Sigmoid colon (tissue), 7 donors: Measurements from ENCODE around the gene CSF3R. TPM values are rescaled to one million over a fixed set of nuclear protein-coding genes. Genes with fewer than 3 reads are reported as not detected.
A peak's percentile ranks its signal among the peaks of the same experiment; 100 is the strongest.

ENCODE experiments used
- DNase-seq: peaks from one replicate; pipeline ENCODE4 v3.0.0-alpha.2; 2019
- H3K27ac ChIP-seq, 4 donors: fragments of 200-600 bp; sonication (generic); one replicate each; pipeline ENCODE4 v1.5.1; 2016 to 2019; ENCODE audit warnings: mild to moderate bottlenecking in 1 of 4
- H3K27me3 ChIP-seq, 3 donors: fragments of 200-600 bp; sonication (generic); one replicate each; pipeline ENCODE4 v1.5.1; 2019; ENCODE audit warnings: mild to moderate bottlenecking in 1 of 3
- H3K36me3 ChIP-seq, 4 donors: fragments of 200-600 bp; sonication (generic); one replicate each; pipeline ENCODE4 v1.5.1; 2016 to 2019
- H3K4me1 ChIP-seq, 4 donors: fragments of 200-600 bp; sonication (generic); one replicate each; pipeline ENCODE4 v1.5.1; 2017 to 2019
- H3K4me3 ChIP-seq, 4 donors: fragments of 200-600 bp; sonication (generic); one replicate each; pipeline ENCODE4 v1.5.1; 2017 to 2019; ENCODE audit warnings: mild to moderate bottlenecking in 2 of 4, moderate library complexity in 1 of 4
- H3K9me3 ChIP-seq, 4 donors: fragments of 200-600 bp in 3 of 4; sonication (generic) in 3 of 4; one replicate each; pipeline versions ENCODE4 v1.5.1 to v1.6.1; 2013 to 2019
- CTCF ChIP-seq, 4 experiments: fragments of 450-650 bp in 3 of 4; fragments of 200-600 bp in 1 of 4; IDR thresholded peaks; one replicate each; pipeline ENCODE4 v1.5.1; 2016 to 2019; ENCODE audit warnings: antibody characterized with exemption in 4 of 4, mild to moderate bottlenecking in 3 of 4, moderate library complexity in 2 of 4
- EP300 ChIP-seq, 4 donors: sonication (generic); formaldehyde crosslinking; IDR thresholded peaks; one replicate each; pipeline ENCODE4 v1.6.1; 2017; ENCODE audit warnings: antibody characterized with exemption in 4 of 4
- POLR2A ChIP-seq, 2 donors: fragments of 450-650 bp; IDR thresholded peaks; one replicate each; pipeline ENCODE4 v1.6.1; 2016; ENCODE audit warnings: antibody characterized with exemption in 2 of 2, mild to moderate bottlenecking in 2 of 2, moderate library complexity in 2 of 2
- POLR2AphosphoS5 ChIP-seq, 4 donors: sonication (generic); formaldehyde crosslinking; IDR thresholded peaks; one replicate each; pipeline ENCODE4 v1.6.1; 2017; ENCODE audit warnings: antibody characterized with exemption in 4 of 4
- WGBS, 2 donors: extraction: QIAGEN DNeasy Blood & Tissue Kit; methylation state at CpG; one replicate each; pipeline ENCODE4 v1.1.7; 2013; 5-methylcytosine and 5-hydroxymethylcytosine counted together
- intact Hi-C: fragments of 100-400 bp; cut with DNase I; formaldehyde crosslinking; loops from one replicate; pipeline ENCODE4 v1.15.1; 2023
- polyA plus RNA-seq, 3 donors: library from polyadenylated mRNA; stranded (reverse); fragments of 200-250 nt; gene quantifications; one replicate each; pipeline ENCODE4 v1.2.3, GENCODE V29; 2013
- total RNA-seq, 4 donors: library from RNA; depleted of rRNA; stranded (reverse); fragments of >200 nt; gene quantifications; one replicate each; pipeline ENCODE4 v1.1.0, GENCODE V29; 2016
- donor health status: healthy with polysubstance abuse.
- donor health status: Bipolar disorder and iron deficiency.
- donor health status: healthy.

The CSF3R gene
- total and polyA plus RNA-seq, 7 donors = 3.9 to 9.1 (median 7.5) TPM

- WGBS, 2 donors = 26 to 58% methylated on average over 17 of the region's 17 CpGs
- peak; percentile 77 for DNase-seq
- H3K27ac ChIP-seq = peak overlapping the region in 1 of 4 donors; percentile 37
Measured at GRCh38 chr1:36486439-36487335, 4.0 kb upstream of the CSF3R start.

GRCh38 chr1:36486093-36486438 lies 3.4 kb upstream of the CSF3R start:
- peaks cover 0 to 6% (median 0%) of the 10 kb centered on the region in 3 donors for H3K27me3 ChIP-seq
- H3K4me3 ChIP-seq = no peak overlapping the region
- WGBS, 2 donors = 93 to 95% methylated on average over 2 of the region's 2 CpGs
- intact Hi-C loops = no loop called here
- no peaks in the 10 kb centered on the region for H3K36me3 ChIP-seq
- no peak for TF ChIP-seq POLR2AphosphoS5 (IDR thresholded peaks at IDR 0.05)
- TF ChIP-seq CTCF (IDR thresholded peaks at IDR 0.05) = no peak
- TF ChIP-seq POLR2A (IDR thresholded peaks at IDR 0.05) = no peak
- no peak for TF ChIP-seq EP300 (IDR thresholded peaks at IDR 0.05)
- peak overlapping the region in 1 of 4 donors; percentile 2 for H3K27ac ChIP-seq
- no peaks in the 10 kb centered on the region for H3K4me1 ChIP-seq
- H3K9me3 ChIP-seq = no peaks in the 10 kb centered on the region
- no peak for DNase-seq

More at GRCh38 chr1:36486439-36487335, 4.0 kb upstream of the CSF3R start:
- TF ChIP-seq POLR2AphosphoS5 (IDR thresholded peaks at IDR 0.05) (no peak), POLR2A (IDR thresholded peaks at IDR 0.05) (no peak), EP300 (IDR thresholded peaks at IDR 0.05) (no peak), CTCF (IDR thresholded peaks at IDR 0.05) (no peak)
- no peaks in the 10 kb centered on the region for H3K9me3 ChIP-seq
- intact Hi-C loops = no loop called here
- H3K4me3 ChIP-seq = no peak overlapping the region
- peaks cover 0 to 6% (median 0%) of the 10 kb centered on the region in 3 donors for H3K27me3 ChIP-seq
- no peaks in the 10 kb centered on the region for H3K36me3 ChIP-seq
- no peaks in the 10 kb centered on the region for H3K4me1 ChIP-seq

- Histone ChIP-seq H3K9me3 (no peaks in the 10 kb centered on the region), H3K36me3 (no peaks in the 10 kb centered on the region), H3K27me3 (peaks cover 0 to 6% (median 0%) of the 10 kb centered on the region in 3 donors), H3K4me1 (no peaks in the 10 kb centered on the region), H3K27ac (no peak overlapping the region), H3K4me3 (no peak overlapping the region)
- 87 to 93% methylated on average over 2 of the region's 2 CpGs for WGBS, 2 donors
- intact Hi-C loops = no loop called here
- DNase-seq = peak; percentile 21
- TF ChIP-seq EP300 (IDR thresholded peaks at IDR 0.05) (no peak), POLR2A (IDR thresholded peaks at IDR 0.05) (no peak), POLR2AphosphoS5 (IDR thresholded peaks at IDR 0.05) (no peak), CTCF (IDR thresholded peaks at IDR 0.05) (no peak)
Measured at GRCh38 chr1:36484099-36484498, 1.4 kb upstream of the CSF3R start.

GRCh38 chr1:36481771-36482723 lies 666 bp downstream of the CSF3R start:
- intact Hi-C loops = no loop called here

More at GRCh38 chr1:36481771-36482723, 666 bp downstream of the CSF3R start:
- H3K36me3 ChIP-seq = no peaks in the 10 kb centered on the region
- no peaks in the 10 kb centered on the region for H3K4me1 ChIP-seq
- 32 to 62% methylated on average over 26 of the region's 26 CpGs for WGBS, 2 donors
- TF ChIP-seq CTCF (IDR thresholded peaks at IDR 0.05) (no peak), POLR2AphosphoS5 (IDR thresholded peaks at IDR 0.05) (no peak), EP300 (IDR thresholded peaks at IDR 0.05) (no peak), POLR2A (IDR thresholded peaks at IDR 0.05) (no peak)
- peak overlapping the region in 2 of 4 donors; percentile 15 to 30 for H3K4me3 ChIP-seq
- no peaks in the 10 kb centered on the region for H3K9me3 ChIP-seq
- peak; percentile 37 for DNase-seq
- H3K27ac ChIP-seq = peak overlapping the region in 1 of 4 donors; percentile 3
- H3K27me3 ChIP-seq = no peaks in the 10 kb centered on the region
